HCT116 (cell line): ENCODE measurements around the gene DENND4A. TPM values are rescaled to one million over a fixed set of nuclear protein-coding genes. Genes with fewer than 3 reads are reported as not detected.

Source experiments
- ATAC-seq: fragments of 200-7000 bp; cut with Tn5 transposase; 2 replicates; pipeline ENCODE4 v1.9.1; 2020; ENCODE audit warnings: mild to moderate bottlenecking, moderate library complexity
- BruUV-seq: library from RNA; stranded (reverse); fragments of 400-500 nt; replicated peaks from 2 replicates; lab custom pipeline; 2021; lab: Mats Ljungman, UMichigan
- CTCF ChIA-PET: fragments of 300-600 bp; sonication (Branson Sonifier 250); formaldehyde crosslinking; loops from one replicate; lab custom pipeline; 2021; ENCODE audit warnings: antibody characterized with exemption; lab: Charles Lee
- POLR2A ChIA-PET: fragments of 300-600, 350-600 bp; sonication (Branson Sonifier 250); formaldehyde crosslinking; loops from one replicate; lab custom pipeline; 2021; ENCODE audit warnings: antibody characterized with exemption; lab: Charles Lee
- RAD21 ChIA-PET, 2 experiments: fragments of 300-600 bp; sonication (Branson Sonifier 250); formaldehyde crosslinking; loops; one replicate each; lab custom pipeline; 2023; ENCODE audit warnings: low total read pairs in 2 of 2; ENCODE audit not compliant: uncharacterized antibody in 2 of 2, unreplicated experiment in 2 of 2, low non-redundant PET in 1 of 2; lab: Charles Lee
- DNase-seq: peaks from one replicate; pipeline ENCODE4 v3.0.0-alpha.2; 2010; ENCODE audit warnings: low read depth, low spot score
- H2AFZ ChIP-seq: fragments of 200-600 bp; shearing (Covaris generic), sonication (generic); 2 replicates; pipeline ENCODE4 v1.6.1; 2017; ENCODE audit warnings: low read depth, mixed run types, mixed read lengths, antibody characterized with exemption, low read length; ENCODE audit not compliant: poor library complexity, severe bottlenecking
- H3K27ac ChIP-seq: 2 replicates; pipeline ENCODE4 v1.5.1; 2012; ENCODE audit warnings: low read depth, low read length
- H3K27me3 ChIP-seq: fragments of 200-600 bp; sonication (generic); 2 replicates; pipeline ENCODE4 v1.6.1; 2016; ENCODE audit warnings: mixed run types, low read length, mixed read lengths; ENCODE audit not compliant: insufficient read depth
- H3K36me3 ChIP-seq, 2 experiments: fragments of 200-500 bp in 1 of 2; fragments of 200-600 bp in 1 of 2; sonication (Bioruptor generic) in 1 of 2; sonication (generic) in 1 of 2; 2 replicates each; pipeline versions ENCODE4 v1.5.1 to v1.6.1; 2014 to 2016; ENCODE audit warnings: low read length in 2 of 2, inconsistent platforms in 1 of 2, mixed read lengths in 1 of 2, mixed run types in 1 of 2; ENCODE audit not compliant: insufficient read depth in 2 of 2, control insufficient read depth in 1 of 2
- H3K4me1 ChIP-seq, 2 experiments: fragments of 200-600 bp in 1 of 2; sonication (generic) in 1 of 2; 2 replicates each; pipeline versions ENCODE4 v1.5.1 to v1.6.1; 2012 to 2017; ENCODE audit warnings: low read length in 2 of 2, inconsistent platforms in 1 of 2, mild to moderate bottlenecking in 1 of 2, mixed read lengths in 1 of 2, mixed run types in 1 of 2, moderate library complexity in 1 of 2; ENCODE audit not compliant: insufficient read depth in 2 of 2, control insufficient read depth in 1 of 2
- H3K4me2 ChIP-seq: fragments of 200-600 bp; sonication (generic); 2 replicates; pipeline ENCODE4 v1.6.1; 2017; ENCODE audit warnings: mixed run types, low read length, mixed read lengths
- H3K4me3 ChIP-seq, 2 experiments: fragments of 200-600 bp in 1 of 2; sonication (generic) in 1 of 2; replicated peaks in 1 of 2; 2 replicates each; pipeline ENCODE4 v1.5.1; 2011 to 2016; ENCODE audit warnings: low read length in 2 of 2, control low read depth in 1 of 2, low read depth in 1 of 2, mild to moderate bottlenecking in 1 of 2, mixed read lengths in 1 of 2, mixed run types in 1 of 2
- H3K79me2 ChIP-seq: fragments of 200-600 bp; sonication (generic); 2 replicates; pipeline ENCODE4 v1.6.1; 2017; ENCODE audit warnings: mild to moderate bottlenecking, mixed run types, low read length, moderate library complexity, mixed read lengths; ENCODE audit not compliant: insufficient read depth
- H3K9ac ChIP-seq: fragments of 200-600 bp; sonication (generic); 2 replicates; pipeline ENCODE4 v1.6.1; 2016; ENCODE audit warnings: low read length, mixed read lengths
- H3K9me2 ChIP-seq: fragments of 200-600 bp; sonication (generic), shearing (Covaris generic); 2 replicates; pipeline ENCODE4 v1.6.1; 2017; ENCODE audit warnings: mixed run types, mild to moderate bottlenecking, moderate library complexity; ENCODE audit not compliant: insufficient read depth
- H3K9me3 ChIP-seq, 2 experiments: fragments of 200-500 bp in 1 of 2; fragments of 200-600 bp in 1 of 2; sonication (Bioruptor generic) in 1 of 2; sonication (generic) in 1 of 2; 2 replicates each; pipeline ENCODE4 v1.6.1; 2014 to 2017; ENCODE audit warnings: low read length in 2 of 2, mixed read lengths in 2 of 2, inconsistent platforms in 1 of 2, low read depth in 1 of 2, mild to moderate bottlenecking in 1 of 2, mixed run types in 1 of 2, moderate library complexity in 1 of 2; ENCODE audit not compliant: control insufficient read depth in 1 of 2, insufficient read depth in 1 of 2
- H4K20me1 ChIP-seq: fragments of 200-600 bp; sonication (generic), shearing (Covaris generic); 2 replicates; pipeline ENCODE4 v1.6.1; 2017; ENCODE audit warnings: mixed run types, mild to moderate bottlenecking, moderate library complexity; ENCODE audit not compliant: insufficient read depth
- CBX3 ChIP-seq: IDR thresholded peaks from 2 replicates; pipeline ENCODE4 v1.6.1; 2012; ENCODE audit warnings: low read depth
- CEBPB ChIP-seq: IDR thresholded peaks from 2 replicates; pipeline ENCODE4 v1.6.1; 2012; ENCODE audit warnings: low read depth
- CTCF ChIP-seq, 3 experiments: fragments of 200-600 bp in 1 of 3; sonication (generic) in 1 of 3; IDR thresholded peaks in 2 of 3; conservative IDR thresholded peaks in 1 of 3; 2 replicates each; pipeline ENCODE4 v1.5.1; 2012 to 2017; ENCODE audit warnings: low read depth in 2 of 3, low read length in 2 of 3, antibody characterized with exemption in 1 of 3, borderline replicate concordance in 1 of 3, control low read depth in 1 of 3, mild to moderate bottlenecking in 1 of 3, mixed read lengths in 1 of 3, mixed run types in 1 of 3, moderate library complexity in 1 of 3; ENCODE audit not compliant: insufficient read depth in 1 of 3
- EZH2 ChIP-seq: fragments of 200-600 bp; sonication (generic); IDR thresholded peaks from 2 replicates; pipeline ENCODE4 v1.6.1; 2017; ENCODE audit warnings: antibody characterized with exemption, mixed run types
- EZH2phosphoT487 ChIP-seq: fragments of 200-600 bp; IDR thresholded peaks from 2 replicates; pipeline ENCODE4 v1.6.1; 2018; ENCODE audit warnings: antibody characterized with exemption, borderline replicate concordance
- FOSL1 ChIP-seq: IDR thresholded peaks from 2 replicates; pipeline ENCODE4 v1.6.1; 2012; ENCODE audit warnings: low read depth
- JUND ChIP-seq: IDR thresholded peaks from 2 replicates; pipeline ENCODE4 v1.6.1; 2012
- POLR2A ChIP-seq: IDR thresholded peaks from 2 replicates; pipeline ENCODE4 v1.7.0; 2011; ENCODE audit warnings: borderline replicate concordance; ENCODE audit not compliant: insufficient read depth, insufficient read length; ENCODE audit errors: extremely low read depth
- POLR2AphosphoS5 ChIP-seq: IDR thresholded peaks from 2 replicates; pipeline ENCODE4 v1.6.1; 2011; ENCODE audit warnings: mild to moderate bottlenecking, low read depth, low read length, moderate library complexity
- RAD21 ChIP-seq: IDR thresholded peaks from 2 replicates; pipeline ENCODE4 v1.6.1; 2012; ENCODE audit warnings: low read depth, mild to moderate bottlenecking
- REST ChIP-seq: IDR thresholded peaks from 2 replicates; pipeline ENCODE4 v1.6.1; 2012; ENCODE audit warnings: low read depth
- SIN3A ChIP-seq: IDR thresholded peaks from 2 replicates; pipeline ENCODE4 v1.6.1; 2012; ENCODE audit warnings: low read depth
- SRF ChIP-seq: IDR thresholded peaks from 2 replicates; pipeline ENCODE4 v1.6.1; 2012; ENCODE audit warnings: low read depth
- ZFX ChIP-seq: fragments of 450-650 bp; IDR thresholded peaks from 2 replicates; pipeline ENCODE4 v1.6.1; 2017
- ZNF274 ChIP-seq: fragments of 200-500 bp; sonication (Bioruptor generic); IDR thresholded peaks from 2 replicates; pipeline ENCODE4 v1.6.1; 2014; ENCODE audit warnings: mild to moderate bottlenecking, low read depth, low read length, inconsistent platforms
- intact Hi-C: fragments of 100-400 bp; cut with micrococcal nuclease; formaldehyde crosslinking; loops from 2 replicates; pipeline ENCODE4 v1.10.0; 2022
- total RNA-seq: library from RNA; stranded (reverse); gene quantifications from one replicate; pipeline ENCODE4 v1.2.1, GENCODE V29; 2021; ENCODE audit not compliant: unreplicated experiment
- TF ChIP-seq, protein P1 (sequence below): IDR thresholded peaks from 2 replicates; pipeline ENCODE4 v1.6.1; 2012

DENND4A gene
- total RNA-seq, 1 experiment from 2014 or later, result 9.1 TPM

DNA sequence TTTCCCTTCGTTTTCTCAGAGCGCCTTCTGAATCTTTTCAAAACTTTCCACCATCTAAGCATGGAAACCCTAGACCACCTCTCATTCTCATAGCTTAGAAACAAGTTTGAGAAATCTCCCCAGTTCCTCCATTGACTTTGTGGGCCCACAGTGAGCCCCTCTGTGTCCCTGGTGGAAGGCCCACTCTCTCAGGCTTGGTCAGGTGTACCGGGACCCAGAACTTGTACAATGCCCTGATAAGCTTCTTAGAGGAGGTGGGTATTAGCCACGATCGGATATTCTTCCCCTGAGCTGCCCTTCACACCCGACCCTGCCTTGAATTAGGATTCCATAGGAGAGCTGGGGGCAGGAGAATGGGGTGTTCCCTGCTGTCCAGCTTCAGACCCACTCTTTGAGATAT lies 170.5 kb downstream of the DENND4A start, which contains the start of gene SLC24A1:
Gene SLC24A1, plus strand, starts transcription at position 301 of the 400 bp plus-strand sequence. CDS start 2,143 bp downstream, outside the sequence.
- no peaks in the 10 kb centered on the region for H3K9me3 ChIP-seq
- H3K4me3 ChIP-seq, result no peak within 1 kb of the TSS
- H2AFZ ChIP-seq, result no peak within 1 kb of the TSS
- RAD21 ChIA-PET, result no interaction called here
- no peak within 1 kb of the TSS for H3K4me2 ChIP-seq
- CTCF ChIA-PET, result no interaction called here
- no peaks in the 10 kb centered on the region for H3K4me1 ChIP-seq
- H3K27me3 ChIP-seq, result no peaks in the 10 kb centered on the region
- intact Hi-C loops, result no loop called here
- POLR2A ChIA-PET, result interaction anchor here (0.8 kb wide), 1 partner anchor 11 kb away, joined by 4 read pairs; the partner anchor contains the start of gene INTS14
- no peak for TF ChIP-seq REST
- TF ChIP-seq SIN3A, result no peak
- no peak for TF ChIP-seq EZH2phosphoT487
- no peak for TF ChIP-seq JUND
- TF ChIP-seq SRF, result no peak
- no peak for TF ChIP-seq ZFX
- TF ChIP-seq CBX3, result no peak
- TF ChIP-seq RAD21, result no peak
- no peak for TF ChIP-seq EZH2
- TF ChIP-seq POLR2A, result no peak
- no peak for TF ChIP-seq CTCF (IDR thresholded peaks at IDR 0.05 in 2 of 3, conservative IDR thresholded peaks at IDR 0.05 in 1 of 3; ENCODE audit: borderline replicate concordance in 1 of 3, insufficient read depth in 1 of 3, low read depth in 2 of 3, low read length in 2 of 3)
- TF ChIP-seq, protein P1, sequence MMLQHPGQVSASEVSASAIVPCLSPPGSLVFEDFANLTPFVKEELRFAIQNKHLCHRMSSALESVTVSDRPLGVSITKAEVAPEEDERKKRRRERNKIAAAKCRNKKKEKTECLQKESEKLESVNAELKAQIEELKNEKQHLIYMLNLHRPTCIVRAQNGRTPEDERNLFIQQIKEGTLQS, result no peak
- TF ChIP-seq FOSL1, result no peak
- no peak for TF ChIP-seq CEBPB
- no peak for TF ChIP-seq POLR2AphosphoS5
- no peak for TF ChIP-seq ZNF274
- DNase-seq, result no peak
- H3K9me2 ChIP-seq, result no peaks in the 10 kb centered on the region
- H3K27ac ChIP-seq, result no peak within 1 kb of the TSS
- H4K20me1 ChIP-seq, result no peaks in the 10 kb centered on the region
- BruUV-seq, result no TSS peak
- H3K9ac ChIP-seq, result no peak within 1 kb of the TSS
- ATAC-seq, result no peak
- no peaks in the 10 kb centered on the region for H3K79me2 ChIP-seq
- H3K36me3 ChIP-seq, result no peaks in the 10 kb centered on the region
